Ovary (tissue), 9 donors: ENCODE measurements around the gene AFF1. TPM values are rescaled to one million over a fixed set of nuclear protein-coding genes. Genes with fewer than 3 reads are reported as not detected.

ENCODE experiments used
- DNase-seq, 5 donors: peaks; one replicate each; pipeline ENCODE4 v3.0.0-alpha.2; 2019 to 2020
- H3K27ac ChIP-seq, 2 donors: fragments of 200-600 bp; one replicate each; pipeline versions ENCODE4 v1.5.1 to v1.8.0; 2019 to 2022
- H3K27me3 ChIP-seq: fragments of 200-600 bp; one replicate; pipeline ENCODE4 v1.8.0; 2022
- H3K36me3 ChIP-seq: fragments of 200-600 bp; sonication (generic); one replicate; pipeline ENCODE4 v1.5.1; 2019
- H3K4me1 ChIP-seq: one replicate; pipeline ENCODE4 v1.8.1; 2013; ENCODE audit warnings: mild to moderate bottlenecking, moderate library complexity; ENCODE audit not compliant: insufficient read depth
- H3K4me3 ChIP-seq: fragments of 200-600 bp; sonication (generic); one replicate; pipeline ENCODE4 v1.5.1; 2017
- H3K9me3 ChIP-seq, 2 donors: fragments of 200-600 bp in 1 of 2; sonication (generic) in 1 of 2; one replicate each; pipeline versions ENCODE4 v1.5.1 to v1.8.1; 2013 to 2019; ENCODE audit warnings: mild to moderate bottlenecking in 1 of 2, moderate library complexity in 1 of 2
- CTCF ChIP-seq, 3 donors: fragments of 450-650 bp in 2 of 3; fragments of 200-600 bp in 1 of 3; IDR thresholded peaks; one replicate each; pipeline versions ENCODE4 v1.5.1 to v1.8.0; 2016 to 2022; ENCODE audit warnings: antibody characterized with exemption in 3 of 3, mild to moderate bottlenecking in 1 of 3
- EP300 ChIP-seq: sonication (generic); formaldehyde crosslinking; IDR thresholded peaks from one replicate; pipeline ENCODE4 v1.6.1; 2017; ENCODE audit warnings: antibody characterized with exemption
- POLR2A ChIP-seq: fragments of 450-650 bp; IDR thresholded peaks from one replicate; pipeline ENCODE4 v1.6.1; 2017; ENCODE audit warnings: antibody characterized with exemption, mild to moderate bottlenecking, moderate library complexity
- WGBS, 3 donors: extraction: QIAGEN DNeasy Blood & Tissue Kit in 1 of 3; methylation state at CpG; one replicate each; pipeline versions ENCODE4 v1.1.5 to v1.1.7; 2013 to 2017; 5-methylcytosine and 5-hydroxymethylcytosine counted together
- intact Hi-C, 4 donors: fragments of 100-400 bp; cut with DNase I; formaldehyde crosslinking; loops; one replicate each; pipeline versions ENCODE4 v1.11.0 to v1.15.1; 2022 to 2023
- polyA plus RNA-seq, 2 donors: library from polyadenylated mRNA; stranded (reverse); fragments of 200-250 nt in 1 of 2; fragments of 350-450 nt in 1 of 2; fragmentation: Illumina TruSeq in 1 of 2; extraction: RNeasy Lipid Tissue Mini Kit (QIAGEN cat#74804) in 1 of 2; gene quantifications; one replicate each; pipeline ENCODE4 v1.2.3, GENCODE V29; 2013 to 2014
- total RNA-seq, 7 donors: library from RNA; depleted of rRNA in 2 of 7; stranded (reverse); fragments of >200 nt in 2 of 7; fragmentation: NEBNext Ultra II Directional in 3 of 7; extraction: Animal tissue kit (Norgen Biotek cat#: 25700) in 3 of 7; gene quantifications; one replicate each; pipeline versions ENCODE4 v1.1.0 to v1.2.4, GENCODE V29; 2016 to 2023
- donor health status: DM: no; HTN: no; CAD: no; lungs with moderate emphysema.
- donor health status: DM: no; HTN: no; CAD: no.
- donor health status: Bipolar disorder and iron deficiency.
- donor health status: DM: yes; HTN: yes; CAD: no.
- donor health status: DM: no; HTN: no; CAD: no.
- donor health status: DM: yes; HTN: yes; CAD: no.

AFF1 gene
- total and polyA plus RNA-seq, 9 donors: 26.0 to 107 (median 76.7) TPM

DNA sequence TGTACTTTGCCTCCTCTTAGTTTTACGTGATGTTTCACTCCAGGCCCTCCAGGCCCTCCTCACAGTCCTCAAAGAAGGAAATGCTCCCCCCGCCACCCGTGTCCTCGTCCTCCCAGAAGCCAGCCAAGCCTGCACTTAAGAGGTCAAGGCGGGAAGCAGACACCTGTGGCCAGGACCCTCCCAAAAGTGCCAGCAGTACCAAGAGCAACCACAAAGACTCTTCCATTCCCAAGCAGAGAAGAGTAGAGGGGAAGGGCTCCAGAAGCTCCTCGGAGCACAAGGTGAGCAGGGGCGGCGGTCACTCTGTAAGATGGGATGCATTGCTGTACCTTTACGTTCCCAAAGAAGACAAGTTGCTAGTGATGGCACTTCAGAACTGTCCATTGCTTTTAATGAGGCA lies 191.2 kb downstream of the AFF1 start:
- no peak overlapping the region for H3K4me3 ChIP-seq
- H3K4me1 ChIP-seq: peaks cover 2% of the 10 kb centered on the region
- 96 to 98% (median 98%) methylated on average over 9 of the region's 9 CpGs for WGBS, 3 donors
- H3K27me3 ChIP-seq: no peaks in the 10 kb centered on the region
- intact Hi-C loops: no loop called here
- no peaks in the 10 kb centered on the region for H3K9me3 ChIP-seq
- DNase-seq: no peak
- no peak overlapping the region for H3K27ac ChIP-seq
- TF ChIP-seq EP300: no peak
- no peak for TF ChIP-seq POLR2A
- TF ChIP-seq CTCF (IDR thresholded peaks at IDR 0.05): no peak
- H3K36me3 ChIP-seq: no peaks in the 10 kb centered on the region

DNA sequence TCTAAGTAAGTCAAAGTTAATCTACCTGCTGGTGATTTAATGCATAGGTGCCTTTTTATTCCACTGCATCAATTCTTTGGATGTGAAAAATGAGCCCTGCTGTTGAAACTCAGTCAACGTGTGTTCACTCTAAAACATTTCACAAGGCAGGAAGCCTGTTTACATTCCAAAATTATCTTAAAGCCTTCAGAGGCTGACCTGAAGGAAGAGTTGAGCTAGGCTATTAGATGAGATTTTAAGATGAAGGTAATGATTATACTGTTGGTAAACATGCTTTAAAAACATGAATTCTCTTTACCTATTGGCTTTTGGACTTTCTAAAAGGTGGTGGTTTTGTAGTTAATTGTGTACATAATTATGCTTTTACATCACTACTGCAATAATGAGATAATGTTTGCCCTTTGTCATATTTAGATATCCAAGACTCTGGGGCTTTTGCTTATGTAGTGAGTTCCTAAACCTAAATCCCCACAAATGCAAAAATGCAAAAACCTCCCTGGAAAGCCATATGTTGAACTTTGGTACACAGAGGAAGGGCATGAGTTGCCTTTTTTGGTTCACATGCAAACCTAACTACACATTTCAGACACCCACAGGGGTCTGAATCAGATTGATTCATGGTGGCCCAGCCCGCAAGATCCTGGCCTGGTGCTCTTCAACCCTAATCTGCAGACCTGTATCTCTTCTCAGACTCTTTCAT lies 193.3 kb downstream of the AFF1 start:
- Histone ChIP-seq H3K27me3 (no peaks in the 10 kb centered on the region), H3K4me3 (no peak overlapping the region), H3K9me3 (no peaks in the 10 kb centered on the region), H3K36me3 (no peaks in the 10 kb centered on the region), H3K4me1 (peaks cover 1% of the 10 kb centered on the region), H3K27ac (no peak overlapping the region)
- no peak for TF ChIP-seq EP300
- TF ChIP-seq CTCF (IDR thresholded peaks at IDR 0.05): no peak
- intact Hi-C loops: no loop called here
- 50 to 77% (median 64%) methylated on average over 2 of the region's 2 CpGs for WGBS, 3 donors
- DNase-seq: no peak

DNA sequence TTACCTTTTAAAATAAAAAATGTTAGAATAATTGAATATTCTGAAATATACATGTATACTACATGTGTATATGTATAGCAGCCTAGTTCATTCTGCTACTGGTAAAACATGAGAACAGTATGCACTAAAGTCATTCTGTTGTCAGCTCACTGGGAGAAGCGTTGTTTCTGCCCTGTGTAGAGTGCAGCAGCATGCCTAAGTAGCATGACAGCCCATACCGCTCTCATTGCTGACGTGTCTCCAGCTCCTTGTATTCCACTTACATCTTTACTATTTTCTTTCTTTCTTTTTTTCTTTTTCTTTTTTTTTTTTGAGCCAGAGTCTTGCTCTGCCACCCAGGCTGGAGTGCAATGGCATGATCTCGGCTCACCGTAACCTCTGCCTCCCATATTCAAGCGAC lies 194.9 kb downstream of the AFF1 start:
- TF ChIP-seq POLR2A (no peak), EP300 (no peak), CTCF (IDR thresholded peaks at IDR 0.05) (no peak)
- intact Hi-C loops: no loop called here
- no peaks in the 10 kb centered on the region for H3K36me3 ChIP-seq

DNA sequence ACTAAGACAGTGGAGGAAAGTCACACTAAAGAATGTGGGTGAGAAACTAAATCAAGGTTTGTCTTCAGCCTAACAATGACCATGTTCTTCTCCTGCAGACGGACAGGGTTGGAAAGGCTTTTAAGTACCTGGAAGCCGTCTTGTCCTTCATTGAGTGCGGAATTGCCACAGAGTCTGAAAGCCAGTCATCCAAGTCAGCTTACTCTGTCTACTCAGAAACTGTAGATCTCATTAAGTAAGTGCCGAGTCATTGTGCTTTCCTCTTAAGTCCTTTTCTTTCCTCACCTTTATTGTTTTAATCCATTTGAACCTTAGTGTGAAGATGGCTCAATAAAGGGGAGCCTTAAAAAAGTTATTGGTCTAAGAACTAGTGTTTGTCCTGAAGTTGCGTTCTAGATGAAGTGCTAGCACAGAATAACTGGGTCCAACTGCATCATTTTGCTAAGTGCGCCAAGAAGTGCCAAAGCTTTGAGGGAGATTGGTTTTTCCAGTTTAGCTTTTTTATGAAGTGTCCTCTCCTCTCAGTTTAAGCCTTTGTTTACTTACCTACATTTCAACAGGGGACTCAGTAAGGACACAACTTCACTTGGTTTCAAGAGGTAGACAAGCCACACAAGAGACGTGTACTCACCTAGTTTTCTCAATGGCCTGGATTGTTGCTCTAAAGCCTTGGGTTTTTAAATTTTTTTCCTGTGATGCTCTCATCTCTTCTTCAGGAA lies 196.3 kb downstream of the AFF1 start:
- intact Hi-C loops: no loop called here
- H3K4me3 ChIP-seq: no peak overlapping the region
- H3K27ac ChIP-seq: no peak overlapping the region
- TF ChIP-seq CTCF (IDR thresholded peaks at IDR 0.05): no peak
- TF ChIP-seq EP300: no peak
- TF ChIP-seq POLR2A: no peak
- DNase-seq: no peak
- WGBS, 3 donors: 95 to 98% (median 96%) methylated on average over 7 of the region's 7 CpGs
- H3K36me3 ChIP-seq: no peaks in the 10 kb centered on the region
- H3K27me3 ChIP-seq: no peaks in the 10 kb centered on the region
- no peaks in the 10 kb centered on the region for H3K9me3 ChIP-seq
- H3K4me1 ChIP-seq: peaks cover 1% of the 10 kb centered on the region

More for the DNA sequence above, 194.9 kb downstream of the AFF1 start:
- Histone ChIP-seq H3K27ac (no peak overlapping the region), H3K9me3 (no peaks in the 10 kb centered on the region), H3K27me3 (no peaks in the 10 kb centered on the region), H3K4me3 (no peak overlapping the region), H3K4me1 (peaks cover 1% of the 10 kb centered on the region)
- DNase-seq: no peak
- 98 to 100% (median 99%) methylated on average over 6 of the region's 6 CpGs for WGBS, 3 donors
